GM18868 (cell line): ENCODE results near the gene SNAP25.

ENCODE experiments used
- ATAC-seq: cut with Tn5 transposase; IDR thresholded peaks from one replicate; pipeline ENCODE4 v1.9.1; 2021; ENCODE audit warnings: mild to moderate bottlenecking, moderate library complexity; ENCODE audit not compliant: unreplicated experiment

SNAP25 gene

DNA sequence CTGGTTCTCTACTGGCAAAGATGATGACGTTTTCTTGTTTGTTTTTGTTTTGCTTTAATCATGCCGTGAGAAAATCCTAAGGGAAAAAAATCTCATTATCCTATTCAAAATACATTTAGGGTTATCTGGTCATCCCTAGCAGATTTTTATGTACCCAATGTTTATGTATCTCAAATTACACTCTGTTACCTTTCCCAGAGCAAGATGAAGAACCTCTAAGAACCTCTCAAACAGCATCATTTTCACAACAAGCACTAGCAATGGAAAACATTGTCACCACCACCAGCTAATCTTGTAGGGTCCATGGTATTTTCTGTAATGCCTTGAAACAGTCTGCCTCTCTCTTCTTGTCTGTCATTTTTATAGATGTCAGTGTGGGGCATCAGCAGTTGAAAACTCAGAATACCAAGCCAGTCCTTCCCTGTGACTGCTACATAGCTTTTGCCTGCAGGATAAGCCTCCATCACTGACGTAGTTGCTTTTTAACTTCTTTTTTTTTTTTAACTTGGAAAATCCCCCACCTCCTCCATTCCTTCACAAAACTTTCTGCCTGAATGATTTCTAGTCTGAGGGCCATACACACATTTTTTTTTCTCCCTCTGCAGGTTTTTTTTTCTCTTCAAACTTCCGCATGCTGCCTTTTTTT is 2.4 kb upstream of the SNAP25 start:
- ATAC-seq = no peak

DNA sequence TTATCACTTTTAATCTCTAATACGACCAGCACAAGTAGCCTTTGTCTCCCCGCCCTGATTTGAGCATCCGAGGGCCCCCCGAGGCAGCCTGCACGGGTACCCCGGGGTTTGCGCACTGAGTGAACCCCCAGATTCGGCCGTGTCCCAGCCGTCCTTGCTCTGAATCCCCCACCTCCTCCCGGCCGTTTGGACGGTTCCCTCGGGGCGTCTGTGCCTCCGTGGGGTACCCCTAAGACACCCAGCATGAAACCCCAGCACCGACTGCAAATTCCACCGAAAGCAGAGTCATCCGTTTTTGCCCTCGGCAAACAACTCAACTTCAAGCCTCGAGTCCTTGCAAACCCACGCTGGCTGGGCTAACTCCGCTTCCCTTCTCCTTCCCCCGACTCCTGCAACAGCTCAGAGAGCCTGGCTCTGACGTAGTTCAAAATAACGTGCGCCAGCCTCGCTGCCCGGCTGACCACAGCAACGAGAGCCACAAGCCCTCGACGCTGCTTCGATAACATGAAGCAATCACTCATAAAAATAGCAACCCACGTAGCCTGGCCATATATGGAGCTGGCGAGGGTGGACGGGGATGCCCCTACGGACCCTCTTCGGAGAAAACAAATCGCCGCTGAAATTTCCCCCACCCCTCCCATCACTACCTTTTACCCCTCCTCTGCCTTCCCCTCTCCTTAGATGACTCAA is 764 bp upstream of the SNAP25 start:
- no peak for ATAC-seq

DNA sequence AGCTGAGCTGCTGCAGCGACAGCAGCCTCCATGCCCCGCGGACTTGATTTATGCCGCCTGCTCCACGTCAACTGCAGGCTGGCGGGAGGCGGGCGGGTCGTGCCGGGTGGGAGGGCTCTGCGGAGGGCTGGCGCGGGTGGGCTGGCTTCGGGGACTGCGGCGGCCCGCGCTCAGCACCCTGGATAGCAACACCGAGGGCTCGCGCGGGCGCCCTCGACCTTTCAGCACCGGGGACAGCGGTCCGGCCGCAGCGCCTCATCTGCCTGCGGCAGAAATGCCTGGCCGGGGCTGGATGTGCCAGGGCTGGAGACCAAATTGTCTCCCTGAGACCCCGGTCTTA is 792 bp downstream of the SNAP25 start:
- peak; percentile 83 for ATAC-seq

DNA sequence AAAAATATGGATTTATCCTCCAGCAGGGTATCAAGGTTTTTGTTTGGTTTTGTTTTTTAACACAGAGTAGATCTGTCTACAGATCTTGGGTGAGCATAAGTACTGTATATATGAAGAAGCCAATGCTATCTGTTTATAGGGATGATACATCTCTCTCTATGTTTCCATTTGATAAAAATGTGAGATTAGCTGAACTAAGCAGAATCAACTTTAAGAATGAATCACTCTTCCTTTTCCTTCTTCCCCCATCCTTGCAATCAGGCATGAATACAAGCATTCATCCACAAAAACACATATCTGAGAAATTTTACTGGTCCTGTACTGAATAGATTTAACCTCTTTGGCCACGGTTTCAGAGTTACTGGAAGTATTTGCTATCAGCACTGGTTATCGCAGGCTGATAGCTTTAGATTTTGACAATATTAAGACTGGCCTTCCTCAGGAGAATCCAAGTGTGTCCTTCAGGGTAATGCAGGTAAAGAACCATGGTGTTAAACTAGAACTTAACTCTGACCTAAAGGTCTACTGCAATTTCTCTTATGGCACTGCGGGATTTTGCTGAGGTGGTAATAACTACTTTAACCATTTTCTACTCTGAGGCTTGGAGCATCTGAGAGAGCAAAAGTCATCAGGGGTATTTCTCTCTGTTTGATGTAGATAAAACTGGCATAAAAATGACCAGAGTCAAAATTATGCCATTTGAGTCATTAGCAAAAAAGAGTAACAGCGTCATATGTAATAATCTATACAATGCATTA is 1.5 kb downstream of the SNAP25 start:
- ATAC-seq = peak; percentile 11

DNA sequence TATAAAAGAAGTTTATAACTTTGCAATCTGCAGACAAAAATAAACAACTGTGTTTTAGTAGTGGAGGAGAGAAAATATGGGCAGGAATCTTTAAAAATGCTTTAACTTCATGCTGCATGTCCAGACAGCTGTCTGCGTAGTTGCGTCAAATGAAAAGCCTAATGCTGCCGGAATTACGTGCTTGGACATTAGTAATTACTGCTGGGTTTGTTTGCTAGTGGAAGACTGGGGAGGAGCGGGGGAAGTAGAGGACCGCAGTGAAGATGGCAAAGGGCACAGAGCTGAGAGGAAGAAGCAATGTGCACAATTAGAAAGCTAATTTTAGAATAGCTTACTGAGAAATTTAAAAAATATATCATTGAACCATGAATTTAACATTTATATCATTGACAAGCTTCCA is 2.4 kb downstream of the SNAP25 start:
- ATAC-seq = no peak

DNA sequence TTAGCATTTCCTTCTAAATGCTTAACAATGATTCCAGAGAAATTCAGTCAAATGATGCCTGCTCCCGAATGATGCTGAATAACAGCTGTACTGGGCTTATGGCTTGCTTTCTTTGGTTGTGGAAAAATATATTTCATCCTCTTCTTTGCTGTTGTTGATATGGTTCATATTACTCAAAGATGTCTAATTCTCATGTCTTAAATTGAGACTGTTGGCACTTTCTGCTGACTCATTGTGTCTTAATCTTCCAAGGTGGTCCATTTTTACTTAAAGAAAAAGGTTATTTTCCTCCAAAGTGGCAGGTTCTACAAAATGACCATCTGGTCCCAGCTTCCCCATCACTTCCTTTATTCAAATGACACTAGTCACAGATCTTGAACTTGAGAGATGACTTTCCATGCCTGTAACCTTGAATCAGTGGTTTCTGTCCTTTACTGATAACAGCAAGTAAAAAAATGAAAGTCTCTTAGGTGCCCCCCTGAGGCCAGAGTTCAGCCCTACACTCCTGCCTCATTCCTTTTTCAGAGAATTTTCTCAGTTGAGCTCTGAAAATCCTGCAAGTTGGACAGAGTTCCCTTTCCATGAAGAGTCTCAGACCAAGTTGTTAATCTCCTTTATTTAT is 6.9 kb downstream of the SNAP25 start:
- ATAC-seq = no peak

DNA sequence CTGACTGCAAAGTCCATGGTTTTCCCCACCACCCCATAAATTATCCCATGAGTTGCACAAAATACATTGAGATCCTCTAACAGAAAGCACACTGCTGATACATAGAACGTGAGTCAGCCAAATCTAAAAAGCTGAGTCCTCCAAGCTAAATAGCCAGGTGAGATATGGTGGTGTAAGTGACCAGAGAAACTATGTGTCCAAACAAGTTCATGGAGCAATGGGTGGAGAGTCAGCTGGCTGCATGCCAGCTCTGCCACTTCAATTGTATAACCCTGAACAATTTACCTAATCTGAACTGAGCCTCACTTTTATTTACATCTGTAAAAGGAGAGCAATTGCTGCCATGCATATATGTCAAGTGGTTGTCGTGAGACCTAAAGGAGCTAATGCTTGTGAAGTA is 9.7 kb downstream of the SNAP25 start:
- ATAC-seq = no peak

DNA sequence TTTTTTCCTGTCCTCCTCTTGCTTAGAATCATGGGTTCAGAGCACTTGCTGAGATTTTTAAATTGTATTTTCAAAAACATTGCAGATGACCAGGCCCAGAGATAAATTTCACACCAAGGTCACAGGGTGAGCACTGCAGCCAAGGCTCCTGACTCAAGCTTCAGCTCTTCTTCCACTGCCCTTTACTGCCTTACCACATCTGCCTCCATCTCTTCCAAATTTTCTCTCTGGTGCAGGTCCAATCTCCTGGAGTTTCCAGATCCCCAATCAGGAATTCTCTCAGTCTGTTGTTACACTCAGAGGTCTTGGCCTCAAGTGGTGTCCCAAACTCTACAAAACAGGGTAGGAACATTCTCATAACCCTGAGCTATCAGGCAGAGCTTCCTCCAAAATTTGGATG is 12.7 kb downstream of the SNAP25 start:
- no peak for ATAC-seq

DNA sequence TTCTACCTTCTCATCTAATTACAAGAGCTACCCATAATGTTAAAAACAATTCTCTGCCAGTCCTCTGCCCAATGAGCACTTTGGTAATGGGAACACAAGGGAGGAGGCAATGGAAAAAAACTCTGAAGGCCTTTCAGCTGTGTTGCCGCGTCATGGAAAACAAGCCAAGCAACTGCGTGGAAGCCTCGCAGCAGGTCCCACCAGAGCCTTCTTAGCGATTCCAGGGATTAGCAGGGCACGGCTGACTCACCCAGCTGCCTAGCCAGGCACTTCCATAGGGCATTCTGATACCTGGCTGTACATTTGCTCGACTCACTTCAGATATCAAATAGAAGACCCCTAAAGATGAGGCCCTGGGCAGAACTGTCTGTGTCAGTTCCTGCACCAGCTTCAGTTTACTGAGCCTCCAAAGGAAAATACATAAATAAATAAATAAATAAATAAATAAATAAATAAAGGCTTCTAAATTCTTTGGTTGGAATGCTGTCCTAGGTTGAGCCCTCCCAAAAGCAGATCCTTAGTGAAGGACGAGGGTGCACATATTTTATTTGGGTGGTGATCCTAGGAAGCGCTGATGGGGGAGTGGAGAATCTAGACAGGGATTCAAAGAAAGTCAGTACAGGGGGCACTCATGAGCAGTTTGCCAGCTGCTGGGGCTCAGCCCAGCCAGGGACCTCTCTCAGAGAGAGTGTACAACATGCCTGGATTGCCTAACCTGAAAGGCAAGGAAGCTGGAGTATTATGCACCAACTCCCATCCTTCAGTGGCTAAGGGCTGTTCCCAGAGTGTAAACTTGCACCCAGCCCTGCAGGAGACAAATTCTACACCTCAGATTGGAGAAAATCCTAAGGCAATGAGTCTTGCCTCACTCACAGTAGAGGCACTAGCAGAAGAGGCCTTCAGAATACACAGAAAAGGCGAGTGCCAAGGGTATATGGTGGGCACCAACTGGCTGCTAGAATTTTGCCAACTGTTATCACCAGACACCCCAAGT is 18.2 kb downstream of the SNAP25 start:
- no peak for ATAC-seq

DNA sequence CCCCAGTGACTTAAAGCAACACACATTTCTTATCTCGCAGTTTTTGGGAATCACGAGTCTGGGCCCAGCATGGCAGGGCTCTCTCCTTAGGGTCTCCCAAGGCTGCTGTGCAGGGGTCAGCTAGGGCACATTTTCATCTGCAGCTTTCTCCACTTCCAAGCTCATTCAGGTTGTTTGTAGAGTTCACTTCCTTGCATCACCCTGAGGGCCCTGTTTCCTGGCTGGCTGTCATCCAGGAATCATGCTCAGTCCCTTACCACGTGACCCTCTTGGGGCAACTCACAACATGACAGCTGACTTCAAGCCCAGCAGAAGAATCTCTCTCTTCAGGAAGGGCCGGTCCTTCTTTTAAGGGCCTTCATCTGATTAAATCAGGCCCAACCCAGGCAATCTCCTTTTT is 21.3 kb downstream of the SNAP25 start:
- no peak for ATAC-seq

DNA sequence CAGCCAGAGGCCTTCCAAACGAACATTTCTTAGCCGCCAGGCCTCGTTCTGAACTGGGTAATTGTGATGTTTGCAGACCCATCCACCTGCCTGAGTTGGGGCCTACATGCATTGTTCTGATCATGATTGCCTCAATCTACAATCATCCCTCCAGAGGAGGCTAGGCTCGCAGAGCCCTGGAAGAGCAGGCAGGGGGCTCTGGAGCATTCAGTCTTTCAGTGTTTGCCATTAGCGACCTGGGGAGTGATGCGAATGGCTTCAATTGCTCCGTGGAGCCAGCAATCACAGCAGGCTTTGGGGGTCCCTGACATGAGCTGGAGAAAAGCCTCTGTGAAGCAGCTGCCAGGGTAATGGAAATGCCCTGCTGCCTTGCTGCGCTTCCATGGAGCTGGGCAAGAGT is 22.0 kb downstream of the SNAP25 start:
- ATAC-seq = no peak

DNA sequence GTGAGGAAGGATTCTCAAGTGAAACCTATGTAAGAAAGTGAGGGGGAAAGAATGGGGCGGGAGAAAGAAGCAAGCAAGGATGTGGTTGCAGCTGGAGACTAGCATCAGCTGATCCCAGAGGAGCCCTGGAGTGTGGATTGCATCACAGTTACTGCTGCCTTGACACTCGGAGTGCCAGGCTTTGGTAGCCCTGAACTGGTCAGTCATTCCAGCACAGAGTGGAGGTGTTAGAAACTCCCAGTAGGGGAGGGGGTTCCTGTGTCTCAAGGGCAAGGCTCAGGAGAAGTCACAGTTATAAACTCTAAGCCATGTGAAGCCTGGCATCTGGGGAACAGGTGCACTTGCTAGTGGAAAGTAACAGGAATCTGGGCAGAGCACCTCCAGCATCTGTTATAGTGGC is 23.5 kb downstream of the SNAP25 start:
- no peak for ATAC-seq

DNA sequence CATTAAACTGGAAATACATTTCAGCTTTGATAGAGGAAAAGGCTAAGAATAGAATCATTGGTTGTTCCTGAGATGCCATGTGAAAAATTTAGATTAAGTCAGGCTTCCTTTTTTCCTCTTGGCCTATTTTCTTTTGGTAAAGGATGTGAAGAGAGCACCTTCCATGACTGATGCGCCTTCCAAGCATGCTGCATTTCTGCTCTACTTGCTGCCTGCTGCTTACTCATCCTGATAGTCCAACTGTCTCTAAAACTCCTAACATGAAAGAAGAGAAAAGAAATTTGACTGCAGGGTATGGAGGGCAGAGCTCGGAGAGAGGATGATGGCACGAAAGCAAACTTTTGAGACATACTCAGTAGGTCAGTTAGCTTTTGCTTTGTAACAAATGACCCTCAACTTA is 28.8 kb downstream of the SNAP25 start:
- no peak for ATAC-seq

DNA sequence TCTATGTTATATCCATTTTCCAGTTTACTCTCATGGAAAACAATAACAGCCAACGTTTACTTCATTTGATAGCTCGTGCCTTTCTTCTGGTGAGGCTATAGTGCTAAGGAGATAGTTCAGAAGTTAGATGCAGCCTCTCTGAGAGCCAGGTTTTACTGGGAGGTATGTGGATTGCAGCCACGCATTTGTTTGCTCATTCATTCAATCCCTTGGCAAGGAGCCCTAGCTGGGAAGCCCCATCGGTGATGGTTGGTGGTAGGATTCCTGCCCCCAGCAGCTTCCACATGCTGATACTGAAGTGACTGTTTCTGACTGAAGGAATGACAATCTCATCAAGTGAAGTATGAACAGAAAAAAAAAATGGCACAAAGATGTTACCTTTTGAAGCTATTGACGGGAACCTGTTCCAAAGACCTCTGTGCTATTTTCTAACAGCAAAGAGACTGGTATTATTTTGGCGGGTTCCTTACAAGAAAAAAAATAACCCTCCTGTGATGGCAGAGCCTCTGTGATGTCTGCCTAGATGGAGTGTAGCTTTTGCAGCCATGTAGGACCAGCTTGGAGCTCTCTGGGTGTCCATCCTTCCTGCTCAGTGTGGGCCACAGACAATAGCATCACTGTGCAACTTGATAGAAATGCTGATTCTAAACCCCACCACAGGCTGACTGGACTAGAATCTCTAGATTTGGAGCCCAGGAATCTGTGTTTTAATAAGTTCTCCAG is 30.6 kb downstream of the SNAP25 start:
- ATAC-seq = no peak

DNA sequence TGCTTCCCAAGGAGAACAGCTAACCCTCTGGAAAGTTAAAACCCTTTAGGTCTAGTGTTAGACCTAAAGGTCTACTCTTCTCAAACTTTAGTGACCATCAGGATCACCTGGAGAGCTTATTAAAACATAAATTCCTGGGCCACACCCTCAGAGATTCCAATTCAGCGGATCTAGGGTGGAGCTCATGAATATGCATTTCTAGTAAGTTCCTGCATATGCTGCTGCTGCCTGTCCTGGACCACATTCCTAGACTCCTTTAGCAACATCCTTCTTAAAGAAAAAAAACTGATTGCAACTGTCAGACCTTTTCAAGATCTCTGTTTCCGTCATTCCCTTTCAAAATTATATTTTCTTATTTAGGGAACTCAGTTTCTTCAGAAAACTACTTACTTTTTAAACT is 31.2 kb downstream of the SNAP25 start:
- ATAC-seq = no peak

DNA sequence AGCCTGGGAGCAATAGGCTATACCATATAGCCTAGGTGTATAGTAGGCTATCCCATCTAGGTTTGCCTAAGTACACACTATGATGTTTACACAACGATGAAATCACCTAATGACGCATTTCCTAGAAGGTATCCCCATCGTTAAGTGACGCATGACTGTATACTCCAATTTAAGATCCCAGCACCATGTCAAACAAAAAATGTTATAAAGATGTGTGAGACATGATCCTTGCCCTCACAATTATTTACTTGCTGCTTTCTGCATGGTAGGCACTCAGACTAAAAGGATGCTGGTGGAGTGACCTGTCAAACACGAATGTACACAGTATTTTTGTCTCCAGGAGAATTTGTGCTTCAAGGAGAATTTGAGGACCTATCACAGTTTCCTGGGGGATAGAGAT is 32.3 kb downstream of the SNAP25 start:
- ATAC-seq = no peak

DNA sequence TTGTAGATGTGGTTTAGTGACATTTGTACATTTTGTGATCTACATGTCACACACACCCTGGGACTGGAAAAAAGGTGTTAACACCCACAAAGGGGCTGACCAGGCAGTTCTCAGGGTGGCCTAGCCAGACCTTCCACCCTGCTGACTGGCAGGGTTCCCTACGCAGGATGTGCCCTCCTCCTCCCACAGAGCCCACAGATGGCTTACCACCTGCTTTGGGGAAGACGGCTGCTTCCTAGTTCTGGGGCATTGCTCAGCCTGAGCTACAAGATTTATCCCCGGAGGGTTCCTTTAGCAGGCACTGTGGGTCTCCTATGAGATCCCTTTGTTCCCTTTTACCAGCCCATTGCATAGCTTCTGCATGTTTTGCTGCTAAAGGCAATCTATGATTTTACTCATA is 35.1 kb downstream of the SNAP25 start:
- ATAC-seq = no peak

DNA sequence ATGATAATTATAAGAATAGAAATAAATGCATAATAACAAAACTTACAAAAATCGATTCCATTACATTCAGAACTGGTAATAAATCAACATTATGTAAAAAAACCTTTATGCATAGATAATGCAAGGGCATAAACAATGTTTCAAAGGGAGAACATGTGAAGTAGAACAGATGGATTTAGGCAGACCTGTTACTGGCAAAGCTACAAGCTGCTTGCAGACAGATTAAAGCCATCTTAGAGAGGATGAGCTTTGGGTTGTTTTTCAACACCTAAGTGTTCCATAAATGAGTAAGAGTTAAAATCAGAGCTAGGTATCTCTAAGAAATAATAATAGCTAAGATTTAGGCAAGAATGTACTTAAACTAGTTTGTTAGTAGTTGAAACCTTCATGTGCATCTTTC is 37.2 kb downstream of the SNAP25 start:
- no peak for ATAC-seq

DNA sequence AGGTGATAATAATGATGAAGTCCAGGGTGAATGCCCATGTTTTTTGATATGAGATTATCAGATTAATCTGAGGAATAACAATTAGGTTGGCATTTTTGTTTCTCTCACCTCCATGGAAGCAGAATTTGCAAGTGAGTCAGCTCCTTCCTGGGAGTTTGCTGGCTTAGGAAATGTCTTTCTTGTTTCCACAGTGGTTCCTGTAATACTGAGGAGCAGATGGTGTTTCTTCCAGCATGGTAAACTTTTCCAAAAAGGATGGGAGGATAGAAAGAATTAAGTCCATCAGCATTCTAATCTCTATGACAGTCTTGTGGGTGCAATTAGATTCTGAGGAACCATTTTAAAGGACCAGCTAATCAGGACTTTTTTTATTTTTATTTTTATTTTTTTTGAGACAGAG is 40.5 kb downstream of the SNAP25 start:
- ATAC-seq = no peak

DNA sequence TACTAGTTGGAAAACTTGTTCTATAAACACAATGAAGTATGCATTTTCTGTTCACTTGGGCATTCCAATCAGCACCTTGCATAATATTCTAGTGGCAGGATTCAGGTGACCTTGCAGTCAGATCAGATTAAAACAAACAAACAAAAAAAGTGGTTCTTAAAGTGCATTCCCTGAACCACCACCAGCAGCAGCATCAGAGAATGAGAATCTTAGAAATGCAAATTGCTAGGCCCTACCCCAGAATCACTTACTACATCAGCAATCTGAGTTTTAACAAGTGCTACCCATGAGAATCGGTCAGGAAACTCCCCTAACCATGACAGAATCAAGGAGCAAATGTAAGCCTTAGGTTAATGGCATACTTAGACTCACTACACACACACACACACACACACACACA is 41.7 kb downstream of the SNAP25 start:
- no peak for ATAC-seq
